ENCODE measurements around the gene MCFD2.

Gene MCFD2

GRCh38 chr2:46873604-46874068, 42.0 kb downstream of the MCFD2 start:
- DNase-seq (ENCODE audit: low spot score) = no peak

- DNase-seq (ENCODE audit: low spot score) = no peak
These were observed 42.6 kb downstream of the MCFD2 start for GRCh38 chr2:46872902-46873603.

- DNase-seq (ENCODE audit: low spot score) = no peak
These were observed 43.6 kb downstream of the MCFD2 start for GRCh38 chr2:46871976-46872381.

- no peak for DNase-seq (ENCODE audit: low spot score)
These were observed 45.4 kb downstream of the MCFD2 start for GRCh38 chr2:46870051-46870839.

- DNase-seq (ENCODE audit: low spot score) = no peak
These were observed 46.0 kb downstream of the MCFD2 start for GRCh38 chr2:46869621-46870020.

GRCh38 chr2:46866770-46867246, 48.8 kb downstream of the MCFD2 start:
- DNase-seq (ENCODE audit: low spot score) = no peak

GRCh38 chr2:46865181-46865970, 50.2 kb downstream of the MCFD2 start:
- no peak for DNase-seq (ENCODE audit: low spot score)

GRCh38 chr2:46863882-46864281, 51.7 kb downstream of the MCFD2 start:
- DNase-seq (ENCODE audit: low spot score) = no peak

- DNase-seq (ENCODE audit: low spot score) = no peak
These were observed 53.1 kb downstream of the MCFD2 start for GRCh38 chr2:46862514-46862913.

GRCh38 chr2:46861916-46862315, 53.7 kb downstream of the MCFD2 start:
- no peak for DNase-seq (ENCODE audit: low spot score)

GRCh38 chr2:46859482-46859881, 56.1 kb downstream of the MCFD2 start:
- DNase-seq (ENCODE audit: low spot score) = no peak

GRCh38 chr2:46858702-46859090, 56.9 kb downstream of the MCFD2 start:
- no peak for DNase-seq (ENCODE audit: low spot score)

GRCh38 chr2:46857871-46858701, 57.5 kb downstream of the MCFD2 start:
- DNase-seq (ENCODE audit: low spot score) = no peak

GRCh38 chr2:46856336-46856735, 59.3 kb downstream of the MCFD2 start:
- no peak for DNase-seq (ENCODE audit: low spot score)

- DNase-seq (ENCODE audit: low spot score) = no peak
These were observed 59.8 kb downstream of the MCFD2 start for GRCh38 chr2:46855805-46856204.

- no peak for DNase-seq (ENCODE audit: low spot score)
These were observed 61.3 kb downstream of the MCFD2 start for GRCh38 chr2:46854260-46854659.

GRCh38 chr2:46852598-46852997, 63.0 kb downstream of the MCFD2 start:
- no peak for DNase-seq (ENCODE audit: low spot score)

- no peak for DNase-seq (ENCODE audit: low spot score)
These were observed 63.5 kb downstream of the MCFD2 start for GRCh38 chr2:46852124-46852523.

Measured in cerebellar cortex (tissue), 1 donor.